Subcutaneous adipose tissue (tissue), 4 donors: ENCODE results near the gene ZG16B. TPM values are rescaled to one million over a fixed set of nuclear protein-coding genes. Genes with fewer than 3 reads are reported as not detected.

ENCODE experiments used
- total RNA-seq, 4 donors: library from RNA; depleted of rRNA; stranded (reverse); fragments of >200 nt; gene quantifications; one replicate each; pipeline ENCODE4 v1.1.0, GENCODE V29; 2016
- TF ChIP-seq, protein P1 (sequence below): fragments of 450-650 bp; IDR thresholded peaks from one replicate; pipeline ENCODE4 v1.5.1; 2016; ENCODE audit warnings: low read depth, mild to moderate bottlenecking, control low read depth, antibody characterized with exemption, moderate library complexity

ZG16B gene
- total RNA-seq, 4 donors from 2014 or later, result 3.1 TPM; not detected in 3

DNA sequence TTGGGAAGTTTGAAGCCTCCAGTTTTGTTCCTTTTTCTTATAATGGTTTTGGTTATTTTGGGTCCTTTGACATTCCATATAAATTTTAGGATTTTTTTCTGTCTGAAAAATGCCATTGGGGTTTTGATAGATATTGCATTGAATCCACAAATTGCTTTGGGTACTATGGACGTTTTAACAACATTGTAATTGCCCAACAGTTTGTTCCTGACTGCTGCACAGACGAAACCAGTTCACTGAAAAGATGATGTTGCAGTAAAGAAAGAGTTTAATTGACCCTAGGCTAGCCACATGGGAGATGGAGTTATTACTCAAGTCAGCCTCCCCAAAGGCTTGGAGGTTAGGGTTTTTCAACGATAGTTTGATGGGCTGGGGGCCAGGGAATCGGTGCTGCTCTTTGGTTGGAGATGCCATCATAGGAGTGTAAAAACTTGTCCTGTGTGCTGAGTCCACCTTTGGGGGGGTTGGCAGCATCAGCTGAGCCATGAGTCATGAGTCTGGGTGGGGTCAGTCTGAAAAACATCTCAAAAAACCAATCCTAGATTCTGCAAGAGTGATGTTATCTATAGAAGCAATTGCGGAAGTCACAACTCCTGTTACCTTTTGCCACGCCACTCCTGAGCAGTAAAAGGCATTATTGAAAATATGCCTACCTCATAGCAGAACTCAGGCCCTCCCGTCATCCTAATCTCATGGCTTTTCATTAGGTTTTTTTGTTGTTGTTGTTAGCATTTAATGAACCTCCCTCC lies 34.5 kb upstream of the ZG16B start:
- TF ChIP-seq, protein P1, sequence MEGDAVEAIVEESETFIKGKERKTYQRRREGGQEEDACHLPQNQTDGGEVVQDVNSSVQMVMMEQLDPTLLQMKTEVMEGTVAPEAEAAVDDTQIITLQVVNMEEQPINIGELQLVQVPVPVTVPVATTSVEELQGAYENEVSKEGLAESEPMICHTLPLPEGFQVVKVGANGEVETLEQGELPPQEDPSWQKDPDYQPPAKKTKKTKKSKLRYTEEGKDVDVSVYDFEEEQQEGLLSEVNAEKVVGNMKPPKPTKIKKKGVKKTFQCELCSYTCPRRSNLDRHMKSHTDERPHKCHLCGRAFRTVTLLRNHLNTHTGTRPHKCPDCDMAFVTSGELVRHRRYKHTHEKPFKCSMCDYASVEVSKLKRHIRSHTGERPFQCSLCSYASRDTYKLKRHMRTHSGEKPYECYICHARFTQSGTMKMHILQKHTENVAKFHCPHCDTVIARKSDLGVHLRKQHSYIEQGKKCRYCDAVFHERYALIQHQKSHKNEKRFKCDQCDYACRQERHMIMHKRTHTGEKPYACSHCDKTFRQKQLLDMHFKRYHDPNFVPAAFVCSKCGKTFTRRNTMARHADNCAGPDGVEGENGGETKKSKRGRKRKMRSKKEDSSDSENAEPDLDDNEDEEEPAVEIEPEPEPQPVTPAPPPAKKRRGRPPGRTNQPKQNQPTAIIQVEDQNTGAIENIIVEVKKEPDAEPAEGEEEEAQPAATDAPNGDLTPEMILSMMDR, result no peak

DNA sequence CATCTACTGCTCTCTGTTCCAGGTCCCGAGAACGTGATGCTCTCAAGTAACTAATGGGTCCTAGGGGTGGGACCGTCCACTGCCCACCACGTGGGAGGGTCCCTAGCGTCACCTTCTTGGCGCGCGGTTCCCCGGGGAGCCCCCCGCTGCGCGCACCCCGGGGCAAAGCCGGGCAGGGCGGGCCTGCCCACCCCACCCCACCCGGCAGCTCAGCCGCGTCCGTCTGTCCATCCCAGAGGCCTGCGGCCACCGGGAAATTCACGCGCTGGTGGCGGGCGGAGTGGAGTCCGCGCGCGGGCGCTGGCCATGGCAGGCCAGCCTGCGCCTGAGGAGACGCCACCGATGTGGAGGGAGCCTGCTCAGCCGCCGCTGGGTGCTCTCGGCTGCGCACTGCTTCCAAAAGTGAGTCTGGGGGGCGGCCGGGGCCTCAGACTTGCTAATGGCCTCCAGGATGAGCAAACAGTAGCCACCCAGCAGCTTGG lies 31.3 kb upstream of the ZG16B start:
- TF ChIP-seq, protein P1, result no peak

DNA sequence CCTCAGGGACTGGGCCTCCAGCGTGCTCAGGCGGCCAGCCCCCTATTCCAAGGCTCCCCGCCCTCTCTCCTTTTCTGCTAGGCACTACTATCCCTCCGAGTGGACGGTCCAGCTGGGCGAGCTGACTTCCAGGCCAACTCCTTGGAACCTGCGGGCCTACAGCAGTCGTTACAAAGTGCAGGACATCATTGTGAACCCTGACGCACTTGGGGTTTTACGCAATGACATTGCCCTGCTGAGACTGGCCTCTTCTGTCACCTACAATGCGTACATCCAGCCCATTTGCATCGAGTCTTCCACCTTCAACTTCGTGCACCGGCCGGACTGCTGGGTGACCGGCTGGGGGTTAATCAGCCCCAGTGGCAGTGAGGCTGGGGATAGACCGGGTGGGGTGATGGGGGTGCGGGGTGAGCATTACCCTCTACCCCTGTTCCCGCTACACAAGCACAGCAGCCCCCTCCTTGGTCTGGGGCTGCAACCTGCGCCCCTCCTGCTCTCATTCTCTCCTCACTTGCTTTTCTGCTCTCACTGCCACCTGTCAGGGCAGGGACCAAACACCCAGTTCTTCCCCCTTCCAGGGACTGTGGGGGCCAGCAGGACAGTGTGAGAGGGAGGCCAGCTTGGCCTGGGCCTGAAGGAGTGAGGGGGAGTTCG lies 30.8 kb upstream of the ZG16B start:
- TF ChIP-seq, protein P1, result no peak

DNA sequence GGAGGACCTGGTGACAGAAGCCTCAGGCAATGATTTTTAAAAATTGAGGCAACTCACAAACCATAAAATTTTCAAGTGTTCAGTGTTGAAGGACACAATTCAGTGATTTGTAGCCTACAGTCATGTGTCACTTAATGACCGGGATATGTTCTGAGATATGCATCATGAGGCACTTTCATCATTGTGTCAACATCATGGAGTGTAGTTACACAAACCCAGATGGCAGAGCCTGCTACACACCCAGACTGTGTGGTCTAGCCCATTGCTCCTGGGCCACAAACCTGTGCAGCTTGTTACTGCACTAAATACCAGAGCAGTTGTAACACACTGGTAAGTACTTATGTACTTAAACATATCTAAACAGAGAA lies 30.3 kb upstream of the ZG16B start:
- TF ChIP-seq, protein P1, result no peak

DNA sequence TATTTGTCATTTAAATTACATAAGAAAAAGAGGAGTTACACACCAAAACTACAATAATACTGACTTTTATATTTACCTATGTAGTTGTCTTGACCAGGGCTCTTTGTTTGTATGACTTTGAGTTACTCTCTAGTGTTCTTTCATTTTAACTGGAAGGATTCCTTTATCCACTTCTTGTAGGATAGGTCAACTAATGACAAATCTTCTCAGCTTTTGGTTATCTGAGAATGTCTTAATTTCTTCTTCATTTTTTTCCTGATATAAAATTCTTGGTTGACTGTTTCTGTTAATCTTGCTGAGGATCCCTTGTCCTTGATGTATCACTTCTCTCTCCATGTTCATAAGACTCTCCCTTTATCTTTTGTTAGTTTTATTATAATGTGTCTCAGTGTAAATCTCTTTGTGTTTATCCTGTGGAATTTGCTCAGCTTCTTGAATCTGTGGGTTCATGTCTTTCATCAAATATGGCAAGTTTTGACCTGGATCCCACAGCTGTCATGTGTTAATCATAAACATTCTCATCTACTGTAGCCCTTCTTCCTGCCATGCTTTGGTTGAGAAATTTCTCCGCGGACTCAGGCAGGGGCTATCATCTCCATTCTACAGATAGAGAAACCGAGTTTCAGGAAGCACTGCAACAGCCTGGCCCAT lies 26.4 kb upstream of the ZG16B start:
- TF ChIP-seq, protein P1, result no peak

DNA sequence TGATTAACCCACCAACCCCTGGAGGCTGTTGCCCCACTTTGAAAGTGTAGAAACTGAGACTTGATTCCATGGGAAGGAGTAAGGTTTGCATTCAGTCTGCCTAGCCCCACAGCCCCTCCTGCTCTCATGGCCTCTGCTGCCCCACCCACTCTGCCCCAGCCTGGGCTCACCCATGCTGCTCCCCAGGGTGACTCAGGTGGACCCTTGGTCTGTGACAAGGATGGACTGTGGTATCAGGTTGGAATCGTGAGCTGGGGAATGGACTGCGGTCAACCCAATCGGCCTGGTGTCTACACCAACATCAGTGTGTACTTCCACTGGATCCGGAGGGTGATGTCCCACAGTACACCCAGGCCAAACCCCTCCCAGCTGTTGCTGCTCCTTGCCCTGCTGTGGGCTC lies 25.4 kb upstream of the ZG16B start:
- TF ChIP-seq, protein P1, result no peak

DNA sequence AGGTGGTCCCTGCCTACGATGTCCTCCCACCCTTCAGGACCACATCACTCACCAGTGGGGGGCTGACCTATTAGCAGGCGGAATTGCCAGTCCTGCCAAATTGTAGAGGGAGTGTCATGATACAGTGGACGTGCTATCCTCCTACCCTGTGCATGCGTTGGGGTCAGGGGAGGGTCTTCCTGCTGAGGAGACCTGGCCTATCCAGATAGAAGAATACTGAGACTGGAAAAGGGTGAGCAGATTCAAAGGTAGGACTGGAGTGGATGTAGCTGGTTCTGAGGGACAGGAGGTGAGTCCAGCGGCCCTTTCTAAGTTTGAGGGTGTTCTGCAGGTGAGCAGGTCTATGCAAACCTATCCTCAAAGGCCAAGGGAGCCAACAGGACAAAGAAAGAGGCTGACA lies 23.8 kb upstream of the ZG16B start:
- TF ChIP-seq, protein P1, result no peak
